Inflammatory macrophage (primary cell): Measurements from ENCODE around the gene RNF103.
A peak's percentile ranks its signal among the peaks of the same experiment; 100 is the strongest.
"Not testable (repeated sequence)": the region's sequence is repeated elsewhere in the genome, so short reads cannot be mapped to it uniquely, and the experiment has no call there.

Experiments used
- DNase-seq, 2 donors: peaks; one replicate each; pipeline ENCODE4 v3.0.0-alpha.2; 2020 to 2022
- total RNA-seq, 18 experiments: gene quantifications; one replicate each; lab custom pipeline; 2026; ENCODE audit warnings: mixed read lengths in 6 of 18, inconsistent platforms in 2 of 18; lab: John Stamatoyannopoulos, UW

Gene RNF103
- total RNA-seq, result 10.1 to 33.9 (median 21.7) reads per million in 18 experiments

- peak; percentile 90 to 95 for DNase-seq
These were observed at the start of gene RNF103 for GRCh38 chr2:86623494-86624266. Gene RNF103, minus strand, starts transcription at chr2:86623865. Its CDS starts 979 bp downstream, at chr2:86622886.

- DNase-seq, result no peak
These were observed 49.3 kb upstream of the RNF103 start for GRCh38 chr2:86673011-86673410.

- no peak for DNase-seq
These were observed 48.4 kb upstream of the RNF103 start for GRCh38 chr2:86672027-86672545.

GRCh38 chr2:86671337-86671981 is 47.8 kb upstream of the RNF103 start:
- DNase-seq, result no peak

GRCh38 chr2:86669323-86669722 is 45.7 kb upstream of the RNF103 start:
- DNase-seq, result not testable (repeated sequence)

GRCh38 chr2:86661333-86661732 is 37.7 kb upstream of the RNF103 start:
- no peak for DNase-seq

GRCh38 chr2:86650188-86650587 is 26.5 kb upstream of the RNF103 start:
- no peak for DNase-seq

GRCh38 chr2:86649119-86649947 is 25.7 kb upstream of the RNF103 start:
- DNase-seq, result no peak

GRCh38 chr2:86648681-86649080 is 25.0 kb upstream of the RNF103 start:
- no peak for DNase-seq

GRCh38 chr2:86646865-86647264 is 23.2 kb upstream of the RNF103 start:
- DNase-seq, result no peak

GRCh38 chr2:86646329-86646728 is 22.7 kb upstream of the RNF103 start:
- DNase-seq, result no peak

GRCh38 chr2:86645752-86646151 is 22.1 kb upstream of the RNF103 start:
- no peak for DNase-seq

- DNase-seq, result no peak
These were observed 15.0 kb upstream of the RNF103 start for GRCh38 chr2:86638712-86639111.

GRCh38 chr2:86636842-86637241 is 13.2 kb upstream of the RNF103 start:
- DNase-seq, result no peak

GRCh38 chr2:86634352-86634751 is 10.7 kb upstream of the RNF103 start:
- DNase-seq, result no peak

GRCh38 chr2:86633155-86633651 is 9.5 kb upstream of the RNF103 start:
- no peak for DNase-seq

GRCh38 chr2:86632672-86633071 is 9.0 kb upstream of the RNF103 start:
- no peak for DNase-seq

- DNase-seq, result no peak
These were observed 8.3 kb upstream of the RNF103 start for GRCh38 chr2:86631846-86632485.

GRCh38 chr2:86628091-86628522 is 4.4 kb upstream of the RNF103 start:
- DNase-seq, result peak; percentile 44 to 59

- DNase-seq, result no peak
These were observed 3.9 kb upstream of the RNF103 start for GRCh38 chr2:86627550-86627949.

GRCh38 chr2:86625096-86625495 is 1.4 kb upstream of the RNF103 start:
- DNase-seq, result no peak

- DNase-seq, result no peak
These were observed 542 bp upstream of the RNF103 start for GRCh38 chr2:86624267-86624547.
